GM18519 (cell line): Measurements from ENCODE around the gene EFNA5.
"Not testable (repeated sequence)": the region's sequence is repeated elsewhere in the genome, so short reads cannot be mapped to it uniquely, and the experiment has no call there.

ENCODE experiments used
- ATAC-seq: cut with Tn5 transposase; IDR thresholded peaks from one replicate; pipeline ENCODE4 v1.9.1; 2021; ENCODE audit warnings: mild to moderate bottlenecking, moderate library complexity; ENCODE audit not compliant: unreplicated experiment, low FRiP score

Gene EFNA5

GRCh38 chr5:107502676-107503060, 168.1 kb downstream of the EFNA5 start:
- ATAC-seq = no peak

DNA sequence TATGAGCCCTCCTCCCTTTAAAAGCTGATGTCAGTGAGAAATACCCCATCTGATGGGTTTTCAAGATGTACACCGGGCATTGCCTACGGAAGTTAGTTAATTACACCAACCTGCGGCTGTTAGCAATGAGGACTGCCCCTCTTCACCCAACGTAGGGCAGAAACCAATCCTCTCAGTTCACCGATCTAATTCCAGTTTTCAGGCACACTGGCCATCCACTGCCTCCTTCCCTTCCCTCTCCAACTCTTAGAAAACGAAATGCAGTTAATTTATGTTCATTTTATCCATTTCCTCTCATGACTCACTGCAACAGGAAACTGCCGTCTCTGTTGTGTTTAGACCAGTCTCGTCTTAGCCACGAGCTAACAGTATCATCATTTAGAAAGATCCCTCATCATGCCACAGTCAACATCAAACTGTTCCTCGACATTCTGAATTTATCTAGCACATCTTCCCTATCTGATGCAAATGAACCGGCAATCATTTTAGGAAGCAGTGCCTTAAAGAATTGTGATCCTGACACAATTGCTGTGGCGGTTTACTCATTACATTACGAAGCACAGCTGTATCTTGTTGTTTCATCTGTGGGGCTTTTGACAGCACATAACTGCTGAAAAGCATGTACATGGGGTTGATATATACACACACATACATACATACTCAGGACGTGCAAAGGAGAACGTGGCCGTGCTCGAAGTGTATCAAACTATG, 168.6 kb downstream of the EFNA5 start:
- ATAC-seq = no peak

DNA sequence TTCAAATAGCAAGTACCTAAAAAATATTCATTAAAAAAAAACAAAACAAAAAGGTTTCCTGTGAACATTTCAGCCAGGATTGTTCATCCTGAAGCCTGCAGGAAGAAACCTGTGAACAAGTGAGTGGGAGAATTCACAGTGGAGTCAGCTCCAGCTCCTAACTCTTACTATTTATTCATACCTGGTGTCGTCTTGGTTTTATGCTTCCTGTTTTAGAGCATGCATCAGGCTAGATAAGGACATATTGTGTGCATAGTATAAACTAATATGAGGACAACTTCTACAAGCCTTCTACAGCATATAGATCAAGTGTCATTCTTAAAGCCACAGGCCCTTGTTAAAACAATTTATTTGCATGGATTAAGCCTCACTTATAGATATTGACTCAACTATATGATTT, 169.9 kb downstream of the EFNA5 start:
- ATAC-seq = no peak

GRCh38 chr5:107500347-107500746, 170.4 kb downstream of the EFNA5 start:
- no peak for ATAC-seq

DNA sequence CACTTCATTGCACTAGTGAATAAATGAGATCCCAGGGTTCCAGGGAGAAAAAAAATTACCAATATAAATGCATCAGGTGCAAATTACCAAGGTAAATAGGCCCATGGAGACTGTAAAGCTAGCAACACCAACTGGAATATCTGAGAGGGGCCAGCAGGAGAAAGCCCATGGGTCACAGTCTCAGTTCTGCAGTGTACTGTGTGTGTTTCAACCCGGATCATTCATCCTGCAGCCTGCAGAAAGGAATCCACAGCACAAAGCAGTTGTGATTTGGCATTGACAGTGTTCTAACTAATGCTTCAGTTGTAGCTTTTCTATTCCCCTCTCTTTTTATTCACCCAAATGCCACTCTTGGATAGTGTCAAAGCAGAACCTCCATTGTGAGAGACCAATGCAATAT, 171.0 kb downstream of the EFNA5 start:
- no peak for ATAC-seq

- ATAC-seq = no peak
Measured at GRCh38 chr5:107499237-107499636, 171.5 kb downstream of the EFNA5 start.

DNA sequence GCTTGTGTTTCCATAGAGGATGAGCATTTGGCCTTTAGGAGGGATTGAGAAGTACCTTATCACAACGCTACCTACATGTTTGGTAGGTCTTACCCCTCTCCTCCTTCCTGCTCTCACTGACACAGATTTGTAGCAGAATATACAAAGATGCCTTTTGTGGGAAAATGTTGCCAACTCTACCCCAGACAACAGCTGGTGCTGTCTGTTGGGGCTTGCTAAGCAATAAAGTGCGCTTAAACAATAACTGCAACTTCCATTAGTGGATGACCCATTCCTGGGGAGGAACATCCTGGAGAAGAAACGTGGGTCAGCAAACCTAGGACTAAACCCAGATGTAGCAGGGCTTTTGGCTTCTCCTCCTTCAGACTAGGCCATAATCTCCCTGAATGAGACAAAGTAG, 174.3 kb downstream of the EFNA5 start:
- no peak for ATAC-seq

GRCh38 chr5:107494129-107494528, 176.6 kb downstream of the EFNA5 start:
- ATAC-seq = not testable (repeated sequence)

- no peak for ATAC-seq
Measured at GRCh38 chr5:107487056-107487542, 183.6 kb downstream of the EFNA5 start.

DNA sequence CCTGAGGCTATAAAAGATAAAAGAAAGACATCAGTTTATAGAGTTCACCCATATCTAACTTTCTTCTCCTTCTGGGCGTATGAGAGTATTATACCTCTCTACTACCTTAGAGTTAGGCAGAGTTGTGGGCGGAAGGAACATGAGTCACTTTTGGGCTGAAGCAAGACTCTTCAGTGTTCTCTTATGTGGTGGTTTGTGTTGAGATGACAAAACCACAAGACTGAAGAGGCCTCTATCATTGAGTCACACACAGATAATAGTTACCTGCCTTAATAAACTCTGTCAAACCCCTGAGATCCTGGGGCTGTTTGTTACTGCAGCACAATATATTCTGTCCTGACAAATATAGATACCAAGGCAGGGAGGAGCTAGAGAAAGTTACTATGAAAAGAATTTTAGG, 184.2 kb downstream of the EFNA5 start:
- ATAC-seq = peak; percentile 88

- ATAC-seq = peak; percentile 47
Measured at GRCh38 chr5:107485184-107485583, 185.6 kb downstream of the EFNA5 start.

- ATAC-seq = no peak
Measured at GRCh38 chr5:107484281-107484680, 186.5 kb downstream of the EFNA5 start.

- ATAC-seq = no peak
Measured at GRCh38 chr5:107483231-107484024, 187.3 kb downstream of the EFNA5 start.

GRCh38 chr5:107478068-107478641, 192.6 kb downstream of the EFNA5 start:
- no peak for ATAC-seq

GRCh38 chr5:107477492-107477891, 193.2 kb downstream of the EFNA5 start:
- no peak for ATAC-seq

- ATAC-seq = peak; percentile 96
Measured at GRCh38 chr5:107476783-107477182, 194.0 kb downstream of the EFNA5 start.

DNA sequence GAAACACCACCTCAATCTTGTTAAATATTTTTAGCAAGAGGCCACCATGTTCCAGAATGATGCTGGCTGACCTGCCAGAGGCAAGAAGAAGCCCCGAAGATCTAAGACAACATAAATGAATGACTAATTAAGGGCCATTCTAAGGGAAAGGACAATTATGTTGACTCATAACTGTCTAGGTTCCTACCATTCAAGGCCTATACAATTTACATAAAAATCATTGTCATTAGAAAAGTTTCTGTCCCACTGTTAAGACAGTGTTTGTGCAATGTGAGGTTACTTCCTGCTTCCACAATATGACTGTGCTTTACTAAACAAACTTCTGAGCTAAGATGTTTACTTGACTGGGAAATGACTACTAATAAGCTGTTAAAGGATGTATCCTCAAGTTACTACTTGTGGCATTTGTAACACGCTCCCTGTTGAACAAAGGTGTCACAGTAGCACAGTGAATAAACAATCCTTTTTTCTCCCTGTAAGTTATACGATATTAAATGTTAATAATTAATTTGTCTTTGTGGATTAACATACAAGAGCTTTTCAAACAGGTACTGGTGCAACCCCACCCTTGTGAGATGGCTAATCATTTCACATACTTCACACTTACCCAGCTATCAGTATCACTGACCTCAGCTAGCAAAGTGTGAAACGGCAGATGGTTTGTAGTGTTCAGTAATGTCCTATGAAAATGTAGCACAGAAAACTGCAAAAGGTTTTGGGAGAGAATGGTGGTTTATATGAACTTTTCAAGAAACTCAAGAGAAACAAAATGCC, 195.8 kb downstream of the EFNA5 start:
- no peak for ATAC-seq

- no peak for ATAC-seq
Measured at GRCh38 chr5:107474361-107474715, 196.4 kb downstream of the EFNA5 start.

GRCh38 chr5:107472620-107473064, 198.1 kb downstream of the EFNA5 start:
- no peak for ATAC-seq

- ATAC-seq = no peak
Measured at GRCh38 chr5:107470295-107470582, 200.5 kb downstream of the EFNA5 start.
